ENCODE measurements around the gene TCF3.

DNA sequence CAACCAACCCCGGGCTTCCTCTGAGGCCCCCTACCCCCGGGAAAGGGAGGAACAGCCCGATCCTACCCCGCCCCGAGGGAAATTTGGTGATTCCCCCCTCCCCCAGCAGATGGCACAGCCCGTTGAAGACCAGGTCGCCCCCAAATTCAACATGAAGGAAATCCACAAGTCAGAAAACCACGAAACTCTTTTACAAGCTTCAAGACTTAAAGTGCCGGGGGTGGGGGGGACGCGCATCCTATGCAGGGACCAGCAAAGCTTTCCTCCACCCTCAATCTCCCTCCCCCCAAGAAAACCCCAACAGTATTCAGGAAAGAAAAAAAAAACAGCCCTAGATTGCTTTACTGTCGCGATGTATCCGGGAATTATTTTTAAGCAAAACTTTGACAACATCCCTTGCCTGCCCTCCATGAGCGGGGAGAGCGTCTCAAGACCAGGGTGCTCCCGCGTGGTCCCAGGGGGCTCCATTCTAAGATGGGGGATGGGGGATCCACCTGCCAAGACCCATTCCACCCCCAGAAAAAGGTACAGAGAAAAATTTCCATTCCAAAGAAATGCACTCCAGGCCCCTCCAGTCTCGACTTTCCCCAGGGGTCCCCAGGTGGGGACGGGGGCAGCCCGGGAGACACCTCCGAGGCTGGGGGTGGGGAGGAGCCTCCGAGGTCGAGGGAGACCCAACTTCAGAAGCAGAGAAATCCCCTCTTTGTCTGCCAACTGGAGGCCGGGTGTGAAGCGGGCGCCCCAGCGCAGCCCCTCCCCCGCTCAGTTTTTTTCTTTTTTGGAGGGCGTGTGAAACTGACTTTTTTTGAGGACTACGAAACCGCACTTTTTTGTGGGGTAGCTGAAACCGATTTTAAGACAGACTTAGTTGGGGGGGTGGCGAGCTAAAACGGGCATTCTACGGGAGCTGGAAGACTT is 1.5 kb downstream of the TCF3 start:
- TF ChIP-seq, protein P1, sequence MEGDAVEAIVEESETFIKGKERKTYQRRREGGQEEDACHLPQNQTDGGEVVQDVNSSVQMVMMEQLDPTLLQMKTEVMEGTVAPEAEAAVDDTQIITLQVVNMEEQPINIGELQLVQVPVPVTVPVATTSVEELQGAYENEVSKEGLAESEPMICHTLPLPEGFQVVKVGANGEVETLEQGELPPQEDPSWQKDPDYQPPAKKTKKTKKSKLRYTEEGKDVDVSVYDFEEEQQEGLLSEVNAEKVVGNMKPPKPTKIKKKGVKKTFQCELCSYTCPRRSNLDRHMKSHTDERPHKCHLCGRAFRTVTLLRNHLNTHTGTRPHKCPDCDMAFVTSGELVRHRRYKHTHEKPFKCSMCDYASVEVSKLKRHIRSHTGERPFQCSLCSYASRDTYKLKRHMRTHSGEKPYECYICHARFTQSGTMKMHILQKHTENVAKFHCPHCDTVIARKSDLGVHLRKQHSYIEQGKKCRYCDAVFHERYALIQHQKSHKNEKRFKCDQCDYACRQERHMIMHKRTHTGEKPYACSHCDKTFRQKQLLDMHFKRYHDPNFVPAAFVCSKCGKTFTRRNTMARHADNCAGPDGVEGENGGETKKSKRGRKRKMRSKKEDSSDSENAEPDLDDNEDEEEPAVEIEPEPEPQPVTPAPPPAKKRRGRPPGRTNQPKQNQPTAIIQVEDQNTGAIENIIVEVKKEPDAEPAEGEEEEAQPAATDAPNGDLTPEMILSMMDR (IDR thresholded peaks at IDR 0.05) = no peak
- TF ChIP-seq POLR2AphosphoS5 (IDR thresholded peaks at IDR 0.05) = no peak
- TF ChIP-seq POLR2A (IDR thresholded peaks at IDR 0.05) = no peak
